Gastroesophageal sphincter (tissue), 4 donors: ENCODE results near the gene CLCN2. TPM values are rescaled to one million over a fixed set of nuclear protein-coding genes. Genes with fewer than 3 reads are reported as not detected.

Experiments used
- ATAC-seq: fragments of 150-250 bp; one replicate; pipeline ENCODE4 v1.9.1; 2016; ENCODE audit warnings: mild to moderate bottlenecking, moderate library complexity
- H3K27ac ChIP-seq, 4 donors: fragments of 200-600 bp; sonication (generic) in 3 of 4; 1 replicate in 3 of 4; 2 replicates in 1 of 4; pipeline ENCODE4 v1.5.1; 2016 to 2019
- H3K27me3 ChIP-seq: fragments of 200-600 bp; sonication (generic); one replicate; pipeline ENCODE4 v1.5.1; 2019
- H3K36me3 ChIP-seq, 2 donors: fragments of 200-600 bp; sonication (generic); one replicate each; pipeline ENCODE4 v1.5.1; 2019; ENCODE audit warnings: control low read depth in 1 of 2
- H3K4me1 ChIP-seq, 3 donors: fragments of 200-600 bp; sonication (generic); 1 replicate in 2 of 3; 2 replicates in 1 of 3; pipeline ENCODE4 v1.5.1; 2016 to 2019; ENCODE audit warnings: control low read depth in 2 of 3
- H3K4me3 ChIP-seq, 2 donors: fragments of 200-600 bp; sonication (generic); one replicate each; pipeline ENCODE4 v1.5.1; 2019; ENCODE audit warnings: mild to moderate bottlenecking in 1 of 2, moderate library complexity in 1 of 2
- H3K9me3 ChIP-seq, 3 donors: fragments of 200-600 bp; sonication (generic); one replicate each; pipeline ENCODE4 v1.5.1; 2017 to 2019; ENCODE audit warnings: control low read depth in 2 of 3
- CTCF ChIP-seq, 4 experiments: fragments of 200-600 bp in 2 of 4; fragments of 450-650 bp in 2 of 4; sonication (generic) in 1 of 4; IDR thresholded peaks; one replicate each; pipeline ENCODE4 v1.5.1; 2017 to 2019; ENCODE audit warnings: antibody characterized with exemption in 4 of 4, mild to moderate bottlenecking in 2 of 4, moderate library complexity in 2 of 4
- EP300 ChIP-seq: sonication (generic); formaldehyde crosslinking; IDR thresholded peaks from one replicate; pipeline ENCODE4 v1.6.1; 2017; ENCODE audit warnings: antibody characterized with exemption, mild to moderate bottlenecking
- POLR2A ChIP-seq, 2 donors: fragments of 450-650 bp; IDR thresholded peaks; one replicate each; pipeline ENCODE4 v1.6.1; 2017; ENCODE audit warnings: antibody characterized with exemption in 2 of 2, mild to moderate bottlenecking in 2 of 2, moderate library complexity in 1 of 2
- POLR2AphosphoS5 ChIP-seq: sonication (generic); formaldehyde crosslinking; IDR thresholded peaks from one replicate; pipeline ENCODE4 v1.6.1; 2017; ENCODE audit warnings: antibody characterized with exemption
- WGBS, 2 donors: methylation state at CpG; one replicate each; pipeline ENCODE4 v1.1.5; 2018; ENCODE audit warnings: low coverage in 1 of 2; 5-methylcytosine and 5-hydroxymethylcytosine counted together
- total RNA-seq, 4 donors: library from RNA; depleted of rRNA; stranded (reverse); fragments of >200 nt; gene quantifications; one replicate each; pipeline ENCODE4 v1.1.0, GENCODE V29; 2016

Gene CLCN2
- total RNA-seq, 4 donors from 2014 or later: 2.0 to 6.8 (median 2.3) TPM

DNA sequence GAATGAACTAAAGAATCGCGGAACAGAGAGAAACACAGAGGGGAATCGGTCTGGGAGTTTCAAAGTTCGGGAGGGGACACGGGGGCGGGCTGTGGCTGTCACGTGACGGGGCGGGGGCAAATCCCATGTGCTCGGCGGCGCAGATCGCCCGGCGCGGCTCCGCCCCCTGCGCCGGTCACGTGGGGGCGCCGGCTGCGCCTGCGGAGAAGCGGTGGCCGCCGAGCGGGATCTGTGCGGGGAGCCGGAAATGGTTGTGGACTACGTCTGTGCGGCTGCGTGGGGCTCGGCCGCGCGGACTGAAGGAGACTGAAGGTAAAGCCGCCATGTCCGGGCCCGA is 47.1 kb downstream of the CLCN2 start, which contains the start of gene EIF4G1:
TSS of gene EIF4G1 (plus strand) at position 244 of the 337 bp plus-strand sequence. CDS start 1,191 bp downstream, outside the sequence.
- peaks cover 0 to 22% of the 10 kb centered on the region in 2 donors for H3K36me3 ChIP-seq
- 0% methylated on average over 5 to 6 of the region's 40 CpGs for WGBS, 2 donors
- peak within 1 kb of the TSS; percentile 53 to 86 for H3K4me3 ChIP-seq
- ATAC-seq: peak; percentile 91
- TF ChIP-seq EP300 (no peak), POLR2AphosphoS5 (peak; percentile 78), CTCF (IDR thresholded peaks at IDR 0.05) (no peak), POLR2A (IDR thresholded peaks at IDR 0.05) (peak; percentile 30 to 41)
- peak within 1 kb of the TSS; percentile 81 to 100 (median 96) for H3K27ac ChIP-seq
- no peaks in the 10 kb centered on the region for H3K27me3 ChIP-seq
- no peaks in the 10 kb centered on the region for H3K9me3 ChIP-seq
- H3K4me1 ChIP-seq: peaks cover 0 to 47% (median 29%) of the 10 kb centered on the region in 3 donors

GRCh38 chr3:184311633-184312032 is 49.8 kb downstream of the CLCN2 start:
- Histone ChIP-seq H3K27ac (no peak overlapping the region), H3K27me3 (no peaks in the 10 kb centered on the region), H3K4me1 (peaks cover 0 to 20% (median 10%) of the 10 kb centered on the region in 3 donors), H3K36me3 (peaks cover 0 to 29% of the 10 kb centered on the region in 2 donors), H3K4me3 (no peak overlapping the region), H3K9me3 (no peaks in the 10 kb centered on the region)
- no peak for TF ChIP-seq CTCF (IDR thresholded peaks at IDR 0.05)
- no peak for TF ChIP-seq POLR2AphosphoS5
- TF ChIP-seq POLR2A (IDR thresholded peaks at IDR 0.05): no peak
- no peak for TF ChIP-seq EP300
- ATAC-seq: no peak

DNA sequence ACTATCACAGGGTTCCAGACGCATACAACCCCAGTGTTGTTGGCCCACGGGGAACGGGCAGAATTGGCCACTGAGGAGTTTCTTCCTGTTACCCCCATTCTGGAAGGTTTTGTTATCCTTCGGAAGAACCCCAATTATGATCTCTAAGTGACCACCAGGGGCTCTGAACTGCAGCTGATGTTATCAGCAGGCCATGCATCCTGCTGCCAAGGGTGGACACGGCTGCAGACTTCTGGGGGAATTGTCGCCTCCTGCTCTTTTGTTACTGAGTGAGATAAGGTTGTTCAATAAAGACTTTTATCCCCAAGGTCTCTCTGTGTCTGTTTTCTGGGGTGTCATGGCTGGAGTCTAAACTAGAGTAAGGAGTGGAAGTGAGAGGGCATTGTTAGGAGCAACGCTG is 52.7 kb downstream of the CLCN2 start:
- WGBS, 2 donors: 80 to 82% methylated on average over 1 to 4 of the region's 7 CpGs

GRCh38 chr3:184307915-184308314 is 53.5 kb downstream of the CLCN2 start:
- WGBS, 2 donors: 89 to 100% methylated on average over 5 to 7 of the region's 9 CpGs
- TF ChIP-seq EP300 (no peak), POLR2A (IDR thresholded peaks at IDR 0.05) (no peak), POLR2AphosphoS5 (no peak), CTCF (IDR thresholded peaks at IDR 0.05) (no peak)
- no peaks in the 10 kb centered on the region for H3K9me3 ChIP-seq
- ATAC-seq: no peak
- no peak overlapping the region for H3K4me3 ChIP-seq
- H3K36me3 ChIP-seq: peaks cover 0 to 66% of the 10 kb centered on the region in 2 donors
- no peaks in the 10 kb centered on the region for H3K4me1 ChIP-seq
- no peaks in the 10 kb centered on the region for H3K27me3 ChIP-seq
- no peak overlapping the region for H3K27ac ChIP-seq

More for the DNA sequence above, 52.7 kb downstream of the CLCN2 start:
- H3K4me3 ChIP-seq: no peak overlapping the region
- TF ChIP-seq POLR2A (IDR thresholded peaks at IDR 0.05): no peak
- no peak for TF ChIP-seq POLR2AphosphoS5
- no peak for TF ChIP-seq EP300
- TF ChIP-seq CTCF (IDR thresholded peaks at IDR 0.05): no peak
- H3K27ac ChIP-seq: no peak overlapping the region
- peaks cover 0 to 58% of the 10 kb centered on the region in 2 donors for H3K36me3 ChIP-seq
- H3K9me3 ChIP-seq: no peaks in the 10 kb centered on the region
- peaks cover 0 to 4% (median under 1%) of the 10 kb centered on the region in 3 donors for H3K4me1 ChIP-seq
- no peak for ATAC-seq
- H3K27me3 ChIP-seq: no peaks in the 10 kb centered on the region

GRCh38 chr3:184306341-184306972 is 54.9 kb downstream of the CLCN2 start:
- H3K36me3 ChIP-seq: peaks cover 0 to 81% of the 10 kb centered on the region in 2 donors
- no peak for TF ChIP-seq POLR2A (IDR thresholded peaks at IDR 0.05)

More at GRCh38 chr3:184306341-184306972, 54.9 kb downstream of the CLCN2 start:
- H3K27ac ChIP-seq: no peak overlapping the region
- H3K9me3 ChIP-seq: no peaks in the 10 kb centered on the region
- no peak overlapping the region for H3K4me3 ChIP-seq
- 68% methylated on average over 3 of the region's 4 CpGs; no CpG with 5 or more reads in 1 of the 2 donors for WGBS, 2 donors
- no peak for ATAC-seq
- H3K4me1 ChIP-seq: peaks cover 0 to 8% (median 0%) of the 10 kb centered on the region in 3 donors
- H3K27me3 ChIP-seq: no peaks in the 10 kb centered on the region
